ENCODE data around the gene CST5.

DNA sequence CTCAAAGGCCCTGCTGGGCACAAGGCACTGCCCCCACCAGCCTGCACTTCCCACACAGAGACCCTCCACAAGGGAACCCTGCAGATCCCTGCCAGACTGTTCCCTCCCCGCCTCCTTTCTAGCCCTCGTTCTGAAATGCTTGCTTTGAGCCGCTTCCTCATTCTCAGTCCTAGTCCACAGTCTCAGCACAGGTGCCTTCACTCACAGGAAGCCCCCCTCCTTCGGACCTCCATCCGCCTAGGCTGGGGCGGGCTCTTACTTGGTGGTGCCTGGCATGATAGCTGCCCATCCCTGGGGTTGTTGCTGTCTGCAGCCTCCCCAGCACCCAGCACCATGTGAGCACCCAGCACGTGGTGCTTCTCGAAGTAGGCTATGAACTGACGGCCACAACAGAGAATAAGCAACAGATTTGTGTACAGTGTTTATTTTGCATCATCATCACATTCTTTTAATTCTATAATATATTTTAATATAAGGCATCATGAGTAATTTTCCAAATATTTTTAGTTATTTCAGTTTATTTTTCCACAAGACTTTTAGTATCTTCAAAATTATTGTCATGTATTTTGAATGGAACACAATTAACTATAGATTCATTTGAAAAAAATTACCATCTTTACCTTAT is 12.3 kb downstream of the CST5 start:
- TF ChIP-seq CTCF (IDR thresholded peaks at IDR 0.05; ENCODE audit: poor library complexity) (no peak), EZH2 (IDR thresholded peaks at IDR 0.05; ENCODE audit: borderline replicate concordance) (no peak)
